Peyer's patch (tissue), 4 donors: ENCODE measurements around the gene MRPL42. TPM values are rescaled to one million over a fixed set of nuclear protein-coding genes. Genes with fewer than 3 reads are reported as not detected.
A peak's percentile ranks its signal among the peaks of the same experiment; 100 is the strongest.

ENCODE experiments used
- DNase-seq, 3 donors: peaks; one replicate each; pipeline ENCODE4 v3.0.0-alpha.2; 2017 to 2019
- H3K27ac ChIP-seq, 4 donors: fragments of 200-600 bp; sonication (generic); one replicate each; pipeline ENCODE4 v1.5.1; 2016 to 2019
- H3K27me3 ChIP-seq, 2 donors: fragments of 200-600 bp; sonication (generic); one replicate each; pipeline ENCODE4 v1.5.1; 2019
- H3K36me3 ChIP-seq, 3 donors: fragments of 200-600 bp; sonication (generic); one replicate each; pipeline ENCODE4 v1.5.1; 2016 to 2019
- H3K4me1 ChIP-seq, 4 donors: fragments of 200-600 bp; sonication (generic); one replicate each; pipeline ENCODE4 v1.5.1; 2016 to 2019
- H3K4me3 ChIP-seq, 4 donors: fragments of 200-600 bp; sonication (generic); 1 replicate in 3 of 4; 2 replicates in 1 of 4; pipeline ENCODE4 v1.5.1; 2016 to 2019; ENCODE audit warnings: mild to moderate bottlenecking in 1 of 4
- H3K9me3 ChIP-seq, 4 donors: fragments of 200-600 bp; sonication (generic); one replicate each; pipeline ENCODE4 v1.5.1; 2016 to 2019; ENCODE audit warnings: mild to moderate bottlenecking in 1 of 4
- POLR2A ChIP-seq, 2 donors: fragments of 450-650 bp; IDR thresholded peaks; one replicate each; pipeline ENCODE4 v1.5.1; 2017; ENCODE audit warnings: antibody characterized with exemption in 2 of 2, mild to moderate bottlenecking in 2 of 2, moderate library complexity in 2 of 2
- total RNA-seq, 4 donors: library from RNA; depleted of rRNA; stranded (reverse); fragments of >200 nt; gene quantifications; one replicate each; pipeline ENCODE4 v1.1.0, GENCODE V29; 2016
- TF ChIP-seq, protein P1 (sequence below), 6 experiments: fragments of 450-650 bp in 4 of 6; fragments of 200-600 bp in 2 of 6; sonication (generic) in 1 of 6; IDR thresholded peaks; one replicate each; pipeline ENCODE4 v1.5.1; 2017 to 2019; ENCODE audit warnings: antibody characterized with exemption in 6 of 6, mild to moderate bottlenecking in 3 of 6, moderate library complexity in 1 of 6

The MRPL42 gene
- total RNA-seq, 4 donors from 2014 or later = 19.7 to 67.7 (median 37.5) TPM

DNA sequence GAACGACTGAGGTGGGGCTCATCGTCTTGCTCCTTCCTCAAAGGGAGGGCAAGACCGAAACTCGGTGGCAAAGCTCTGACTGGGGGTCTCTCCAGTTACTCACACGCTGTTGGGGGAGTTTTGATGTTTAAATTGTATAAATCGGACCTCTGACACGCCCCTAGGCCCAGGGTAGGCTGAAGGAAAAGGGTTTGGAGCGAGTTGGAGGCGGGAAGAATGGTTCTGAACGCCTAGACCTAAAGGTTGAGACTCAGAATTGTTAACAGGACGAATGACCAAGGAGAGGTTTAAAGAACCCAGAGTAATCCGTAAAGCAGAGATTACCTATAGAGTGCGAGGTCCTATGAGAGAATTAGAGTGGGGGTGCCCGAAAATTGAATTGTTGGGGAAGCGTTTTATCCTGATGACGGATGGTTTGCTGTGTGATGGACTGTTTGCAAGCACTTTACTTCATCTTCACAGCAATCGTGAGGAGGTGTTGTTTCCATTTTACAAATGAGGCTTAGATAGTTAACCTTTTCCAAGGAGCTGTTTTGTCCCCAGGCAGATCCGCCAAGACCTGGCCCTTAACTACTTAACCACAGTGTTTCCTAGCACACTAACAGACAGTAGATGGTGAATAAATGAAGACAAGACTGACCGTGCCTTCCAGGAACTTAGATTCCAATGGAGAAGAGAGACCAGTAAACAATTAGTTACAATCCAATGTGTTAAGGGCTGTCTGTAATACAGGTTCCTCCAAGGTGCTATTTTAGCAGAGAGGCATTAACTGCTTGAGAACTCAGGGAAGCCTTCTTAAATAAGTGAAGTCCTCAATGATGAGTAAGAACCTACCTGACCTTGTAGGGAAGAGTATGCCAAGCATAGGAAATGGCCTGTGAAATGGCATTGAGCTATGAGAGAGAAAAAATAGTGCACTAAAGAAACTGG is 24.6 kb upstream of the MRPL42 start:
- TF ChIP-seq POLR2A (IDR thresholded peaks at IDR 0.05) = no peak
- TF ChIP-seq, protein P1, sequence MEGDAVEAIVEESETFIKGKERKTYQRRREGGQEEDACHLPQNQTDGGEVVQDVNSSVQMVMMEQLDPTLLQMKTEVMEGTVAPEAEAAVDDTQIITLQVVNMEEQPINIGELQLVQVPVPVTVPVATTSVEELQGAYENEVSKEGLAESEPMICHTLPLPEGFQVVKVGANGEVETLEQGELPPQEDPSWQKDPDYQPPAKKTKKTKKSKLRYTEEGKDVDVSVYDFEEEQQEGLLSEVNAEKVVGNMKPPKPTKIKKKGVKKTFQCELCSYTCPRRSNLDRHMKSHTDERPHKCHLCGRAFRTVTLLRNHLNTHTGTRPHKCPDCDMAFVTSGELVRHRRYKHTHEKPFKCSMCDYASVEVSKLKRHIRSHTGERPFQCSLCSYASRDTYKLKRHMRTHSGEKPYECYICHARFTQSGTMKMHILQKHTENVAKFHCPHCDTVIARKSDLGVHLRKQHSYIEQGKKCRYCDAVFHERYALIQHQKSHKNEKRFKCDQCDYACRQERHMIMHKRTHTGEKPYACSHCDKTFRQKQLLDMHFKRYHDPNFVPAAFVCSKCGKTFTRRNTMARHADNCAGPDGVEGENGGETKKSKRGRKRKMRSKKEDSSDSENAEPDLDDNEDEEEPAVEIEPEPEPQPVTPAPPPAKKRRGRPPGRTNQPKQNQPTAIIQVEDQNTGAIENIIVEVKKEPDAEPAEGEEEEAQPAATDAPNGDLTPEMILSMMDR (IDR thresholded peaks at IDR 0.05) = no peak
- Histone ChIP-seq H3K27ac (peak overlapping the region; percentile 90 to 97 (median 94)), H3K9me3 (no peaks in the 10 kb centered on the region), H3K4me1 (peaks cover 0 to 34% (median 6%) of the 10 kb centered on the region in 4 donors), H3K36me3 (no peaks in the 10 kb centered on the region), H3K4me3 (peak overlapping the region; percentile 90 to 99 (median 97)), H3K27me3 (no peaks in the 10 kb centered on the region)
- no peak for DNase-seq

DNA sequence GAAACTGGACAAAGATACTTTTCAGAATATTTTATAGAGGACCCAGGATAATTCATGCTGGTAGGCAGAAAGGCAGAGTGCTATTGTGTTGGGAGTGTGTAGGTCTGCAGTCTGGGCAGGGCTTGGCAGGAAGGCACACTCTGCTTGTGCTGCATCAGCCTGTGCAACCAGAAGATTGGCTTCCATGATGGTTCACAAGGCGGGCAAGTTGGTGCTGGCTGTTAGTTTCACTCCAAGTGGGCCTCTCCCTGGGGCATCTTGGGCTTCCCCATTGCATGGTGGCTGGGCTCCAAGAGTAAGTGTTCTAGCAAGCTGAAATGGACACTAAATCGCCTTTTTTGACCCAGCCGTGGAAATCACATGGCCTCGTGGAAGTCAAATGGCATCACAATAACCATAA is 23.7 kb upstream of the MRPL42 start:
- H3K4me3 ChIP-seq = no peak overlapping the region
- no peaks in the 10 kb centered on the region for H3K36me3 ChIP-seq
- H3K27ac ChIP-seq = no peak overlapping the region
- H3K27me3 ChIP-seq = no peaks in the 10 kb centered on the region
- TF ChIP-seq POLR2A (IDR thresholded peaks at IDR 0.05) = no peak
- TF ChIP-seq, protein P1 (IDR thresholded peaks at IDR 0.05) = no peak
- DNase-seq = no peak
- H3K9me3 ChIP-seq = no peaks in the 10 kb centered on the region
- H3K4me1 ChIP-seq = peaks cover 0 to 27% (median 6%) of the 10 kb centered on the region in 4 donors

DNA sequence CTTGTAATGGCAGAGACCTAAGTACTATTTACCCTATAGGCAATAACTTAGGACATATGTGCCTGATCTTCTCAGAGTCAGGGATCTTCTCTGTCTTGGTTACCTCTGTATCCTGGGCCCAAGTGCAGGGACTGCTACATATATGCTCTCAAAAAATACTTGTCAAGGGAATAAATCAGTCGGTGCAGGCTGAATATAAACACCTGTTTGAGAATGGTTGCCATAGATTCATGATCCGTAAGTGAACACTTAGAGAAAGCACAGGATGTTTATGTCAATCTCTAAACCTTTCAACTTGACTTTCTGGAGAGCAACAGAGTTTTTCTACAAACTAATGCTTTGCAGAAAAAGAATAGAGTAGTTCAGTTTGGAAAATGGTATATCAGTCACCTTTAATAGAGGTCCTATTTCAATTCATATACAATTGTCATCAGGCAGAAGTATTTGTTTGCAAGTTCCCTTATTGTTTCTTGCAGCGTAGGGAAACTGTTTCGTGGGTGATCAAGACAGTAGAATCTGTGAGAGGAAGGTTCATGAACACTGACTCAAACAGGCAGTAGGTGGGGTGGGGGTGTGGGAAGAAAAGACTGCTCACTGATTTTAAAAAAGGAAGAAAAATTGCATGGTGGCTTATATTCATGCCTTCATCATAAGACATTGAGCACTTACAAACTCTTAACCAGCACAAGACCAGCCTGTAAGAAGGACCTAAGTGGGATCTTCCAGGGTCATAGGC is 19.6 kb upstream of the MRPL42 start:
- Histone ChIP-seq H3K4me1 (peaks cover 0 to 5% (median 0%) of the 10 kb centered on the region in 4 donors), H3K4me3 (no peak overlapping the region), H3K27me3 (no peaks in the 10 kb centered on the region), H3K9me3 (no peaks in the 10 kb centered on the region), H3K36me3 (no peaks in the 10 kb centered on the region), H3K27ac (peak overlapping the region in 1 of 4 donors; percentile 3)
- no peak for DNase-seq
- TF ChIP-seq, protein P1 (IDR thresholded peaks at IDR 0.05) = no peak
- no peak for TF ChIP-seq POLR2A (IDR thresholded peaks at IDR 0.05)

DNA sequence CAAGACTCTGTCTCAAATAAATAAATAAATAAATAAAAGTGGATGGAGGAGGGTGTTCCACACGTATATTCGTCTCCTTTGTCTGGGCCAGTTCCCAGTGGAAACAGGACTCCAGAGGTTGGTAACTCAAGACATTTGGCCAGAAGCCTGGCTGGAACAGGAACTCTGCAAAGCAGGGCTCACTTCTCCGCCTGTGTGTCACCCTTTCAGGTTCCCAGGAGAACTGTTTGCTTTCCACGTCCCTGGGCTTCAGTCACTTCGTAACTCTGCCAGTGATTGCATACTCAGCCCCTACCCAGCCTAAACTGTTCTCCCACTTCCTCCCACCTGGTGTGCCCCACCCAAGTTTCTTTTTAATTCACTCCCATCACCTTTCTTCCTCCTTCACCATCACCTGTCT is 18.5 kb upstream of the MRPL42 start:
- Histone ChIP-seq H3K4me3 (no peak overlapping the region), H3K9me3 (no peaks in the 10 kb centered on the region), H3K27ac (peak overlapping the region in 1 of 4 donors; percentile 43), H3K27me3 (no peaks in the 10 kb centered on the region), H3K36me3 (no peaks in the 10 kb centered on the region), H3K4me1 (no peaks in the 10 kb centered on the region)
- TF ChIP-seq, protein P1 (IDR thresholded peaks at IDR 0.05) = no peak
- TF ChIP-seq POLR2A (IDR thresholded peaks at IDR 0.05) = no peak
- no peak for DNase-seq

DNA sequence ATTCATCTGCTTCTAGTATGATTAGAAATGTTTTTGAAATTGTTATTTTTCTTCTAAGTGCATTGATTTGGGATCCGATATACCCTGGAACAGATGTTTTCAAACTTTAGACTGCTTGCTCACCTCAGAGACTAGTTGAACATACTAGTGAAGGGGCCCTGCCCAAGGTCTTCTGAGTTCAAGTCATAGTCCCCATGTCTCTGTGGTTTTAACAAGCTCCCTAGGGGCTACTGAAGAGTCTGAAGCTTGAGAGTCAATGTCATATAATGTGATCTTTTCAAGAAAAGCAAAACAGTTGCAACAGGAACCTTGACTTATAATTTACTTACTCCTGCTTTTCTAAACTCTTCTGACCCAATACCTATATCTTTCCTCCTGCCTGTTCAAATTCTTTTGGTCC is 18.0 kb upstream of the MRPL42 start:
- TF ChIP-seq POLR2A (IDR thresholded peaks at IDR 0.05) = no peak
- TF ChIP-seq, protein P1 (IDR thresholded peaks at IDR 0.05) = no peak
- Histone ChIP-seq H3K36me3 (no peaks in the 10 kb centered on the region), H3K4me3 (no peak overlapping the region), H3K9me3 (no peaks in the 10 kb centered on the region), H3K27me3 (no peaks in the 10 kb centered on the region), H3K4me1 (no peaks in the 10 kb centered on the region), H3K27ac (no peak overlapping the region)
- DNase-seq = no peak
